HepG2 (cell line): Measurements from ENCODE around the gene MAPK8IP3. TPM values are rescaled to one million over a fixed set of nuclear protein-coding genes. Genes with fewer than 3 reads are reported as not detected.

Source experiments
- CREBL2 ChIP-seq: sonication (generic); formaldehyde crosslinking; IDR thresholded peaks from 2 replicates; pipeline ENCODE4 v1.8.1; 2023; ENCODE audit warnings: missing genetic modification reagents, mild to moderate bottlenecking, borderline replicate concordance
- GRHL1 ChIP-seq: sonication (generic); formaldehyde crosslinking; conservative IDR thresholded peaks from 2 replicates; pipeline ENCODE4 v1.8.0; 2022; ENCODE audit warnings: missing genetic modification reagents
- HHEX ChIP-seq: IDR thresholded peaks from 2 replicates; pipeline ENCODE4 v1.6.1; 2016; ENCODE audit warnings: control low read depth
- HOXD1 ChIP-seq: sonication (generic); formaldehyde crosslinking; IDR thresholded peaks from 2 replicates; pipeline ENCODE4 v1.5.0; 2020; ENCODE audit warnings: missing genetic modification reagents
- IRF1 ChIP-seq: sonication (generic); formaldehyde crosslinking; IDR thresholded peaks from 2 replicates; pipeline ENCODE4 v1.4.0; 2020; ENCODE audit warnings: low read depth, mild to moderate bottlenecking, missing genetic modification reagents
- IRF2 ChIP-seq: IDR thresholded peaks from 2 replicates; pipeline ENCODE4 v1.6.1; 2018; ENCODE audit warnings: missing genetic modification reagents, missing compliant biosample characterization
- JARID2 ChIP-seq: sonication (generic); formaldehyde crosslinking; IDR thresholded peaks from 2 replicates; pipeline ENCODE4 v1.8.1; 2023; ENCODE audit warnings: missing genetic modification reagents, inconsistent platforms; ENCODE audit not compliant: insufficient replicate concordance
- MTA3 ChIP-seq: sonication (generic); formaldehyde crosslinking; IDR thresholded peaks from 2 replicates; pipeline ENCODE4 v1.4.0; 2020; ENCODE audit warnings: missing genetic modification reagents
- MYPOP ChIP-seq: sonication (generic); formaldehyde crosslinking; IDR thresholded peaks from 2 replicates; pipeline ENCODE4 v1.8.1; 2023; ENCODE audit warnings: mild to moderate bottlenecking, moderate library complexity, missing genetic modification reagents
- NAIF1 ChIP-seq: sonication (generic); formaldehyde crosslinking; IDR thresholded peaks from 2 replicates; pipeline ENCODE4 v1.5.0; 2020; ENCODE audit warnings: mild to moderate bottlenecking, missing genetic modification reagents, borderline replicate concordance
- NCOR1 ChIP-seq: fragments of 200-600 bp; sonication (generic); IDR thresholded peaks from 2 replicates; pipeline ENCODE4 v1.7.0; 2017; ENCODE audit warnings: antibody characterized with exemption, low read length, borderline replicate concordance
- NFYB ChIP-seq: sonication (generic); formaldehyde crosslinking; IDR thresholded peaks from 2 replicates; pipeline ENCODE4 v1.4.0; 2020; ENCODE audit warnings: missing genetic modification reagents
- NR0B2 ChIP-seq: sonication (generic); formaldehyde crosslinking; IDR thresholded peaks from 2 replicates; pipeline ENCODE4 v1.4.0; 2020; ENCODE audit warnings: mild to moderate bottlenecking, missing genetic modification reagents
- PHF21A ChIP-seq: sonication (generic); formaldehyde crosslinking; IDR thresholded peaks from 2 replicates; pipeline ENCODE4 v1.5.0; 2020; ENCODE audit warnings: mild to moderate bottlenecking, missing genetic modification reagents
- POGK ChIP-seq: sonication (generic); formaldehyde crosslinking; conservative IDR thresholded peaks from 2 replicates; pipeline ENCODE4 v1.8.0; 2022; ENCODE audit warnings: mild to moderate bottlenecking, moderate library complexity, missing genetic modification reagents
- SPEN ChIP-seq: sonication (generic); formaldehyde crosslinking; IDR thresholded peaks from 2 replicates; pipeline ENCODE4 v1.5.1; 2020; ENCODE audit warnings: low read depth, mild to moderate bottlenecking, missing genetic modification reagents
- TP53 ChIP-seq: sonication (generic); formaldehyde crosslinking; conservative IDR thresholded peaks from 2 replicates; pipeline ENCODE4 v1.4.0; 2020; ENCODE audit warnings: missing genetic modification reagents
- YEATS4 ChIP-seq: sonication (generic); formaldehyde crosslinking; IDR thresholded peaks from 2 replicates; pipeline ENCODE4 v1.4.0; 2020; ENCODE audit warnings: missing genetic modification reagents, borderline replicate concordance
- ZNF225 ChIP-seq: sonication (generic); formaldehyde crosslinking; IDR thresholded peaks from 2 replicates; pipeline ENCODE4 v1.4.0; 2020; ENCODE audit warnings: mild to moderate bottlenecking, missing genetic modification reagents
- ZNF414 ChIP-seq: sonication (generic); formaldehyde crosslinking; IDR thresholded peaks from 2 replicates; pipeline ENCODE4 v1.5.0; 2020; ENCODE audit warnings: missing genetic modification reagents
- ZNF546 ChIP-seq: sonication (generic); formaldehyde crosslinking; conservative IDR thresholded peaks from 2 replicates; pipeline ENCODE4 v1.8.1; 2023; ENCODE audit warnings: mild to moderate bottlenecking, missing genetic modification reagents
- ZNF557 ChIP-seq: sonication (generic); formaldehyde crosslinking; IDR thresholded peaks from 2 replicates; pipeline ENCODE4 v1.4.0; 2020; ENCODE audit warnings: missing genetic modification reagents
- ZNF672 ChIP-seq: sonication (generic); formaldehyde crosslinking; IDR thresholded peaks from 2 replicates; pipeline ENCODE4 v1.8.1; 2022; ENCODE audit warnings: missing genetic modification reagents
- ZSCAN31 ChIP-seq: sonication (generic); formaldehyde crosslinking; IDR thresholded peaks from 2 replicates; pipeline ENCODE4 v1.5.0; 2020; ENCODE audit warnings: low read depth, mild to moderate bottlenecking, missing genetic modification reagents
- polyA plus RNA-seq, 8 experiments: library from polyadenylated mRNA; depleted of rRNA in 3 of 8; stranded (reverse) in 7 of 8; unstranded in 1 of 8; fragments of >200 nt; fragmentation: Illumina TruSeq in 4 of 8; extraction: Trizol in 4 of 8; gene quantifications; 2 replicates each; pipeline versions ENCODE4 v1.2.1 to v1.2.3, GENCODE V29; 2011 to 2016; ENCODE audit warnings: low read depth in 4 of 8, missing spikeins in 1 of 8, mixed read lengths in 1 of 8; ENCODE audit not compliant: insufficient read depth in 1 of 8
- total RNA-seq, 5 experiments: library from RNA; depleted of rRNA; stranded (reverse); fragments of >200 nt; fragmentation: Illumina TruSeq; extraction: Trizol; gene quantifications; 2 replicates each; pipeline ENCODE4 v1.2.3, GENCODE V29; 2016; ENCODE audit warnings: low read depth in 1 of 5

Gene MAPK8IP3
- total and polyA plus RNA-seq, 2 of the 13 experiments (the other 11 are each of a cell fraction or from before 2014, with no cell fraction given): 25.1 to 41.7 TPM

- no peak for TF ChIP-seq GRHL1 (CRISPR knock-in tag)
- no peak for TF ChIP-seq NR0B2 (CRISPR knock-in tag)
- no peak for TF ChIP-seq HHEX (CRISPR knock-in tag)
- no peak for TF ChIP-seq ZNF557 (CRISPR knock-in tag)
- no peak for TF ChIP-seq PHF21A (CRISPR knock-in tag)
- no peak for TF ChIP-seq ZNF672 (CRISPR knock-in tag)
- TF ChIP-seq NAIF1 (CRISPR knock-in tag): no peak
- TF ChIP-seq ZNF546 (CRISPR knock-in tag): 0 out of 2 replicates have a peak, but pooled peaks have one; percentile 40
- TF ChIP-seq NFYB (CRISPR knock-in tag): no peak
- TF ChIP-seq YEATS4 (CRISPR knock-in tag): peak; percentile 38; the same call in 1 of the 2 replicates
- TF ChIP-seq MTA3: no peak
- TF ChIP-seq ZNF414 (CRISPR knock-in tag): no peak
- TF ChIP-seq SPEN (CRISPR knock-in tag): peak; percentile 18; the same call in 1 of the 2 replicates
- no peak for TF ChIP-seq NCOR1
- TF ChIP-seq IRF2 (CRISPR knock-in tag): no peak
- TF ChIP-seq HOXD1 (CRISPR knock-in tag): no peak
- TF ChIP-seq ZSCAN31: no peak
- TF ChIP-seq POGK (CRISPR knock-in tag): no peak; the same call in 1 of the 2 replicates
- no peak for TF ChIP-seq IRF1 (CRISPR knock-in tag)
- TF ChIP-seq MYPOP: no peak
- no peak for TF ChIP-seq JARID2 (CRISPR knock-in tag)
- TF ChIP-seq CREBL2 (CRISPR knock-in tag): no peak
- TF ChIP-seq ZNF225 (CRISPR knock-in tag): no peak
- no peak for TF ChIP-seq TP53 (CRISPR knock-in tag)
Observed at GRCh38 chr16:1678500-1679098, 27.4 kb upstream of the MAPK8IP3 start (continued).
